A549 (cell line): ENCODE measurements around the gene BCAS4.

Source experiments
- CHD2 ChIP-seq: fragments of 150-350 bp; IDR thresholded peaks from 2 replicates; pipeline ENCODE4 v1.6.1; 2014; ENCODE audit warnings: low read length; ENCODE audit not compliant: partially characterized antibody
- JUN ChIP-seq, 2 experiments: fragments of >200 bp; sonication (Bioruptor Twin); formaldehyde crosslinking; IDR thresholded peaks; 2 replicates in 1 of 2; 3 replicates in 1 of 2; pipeline ENCODE4 v1.6.1; 2016 to 2017
- PHF8 ChIP-seq: fragments of 200-600 bp; sonication (generic); IDR thresholded peaks from 2 replicates; pipeline ENCODE4 v1.6.1; 2016; ENCODE audit warnings: low read depth, mild to moderate bottlenecking, antibody characterized with exemption, moderate library complexity, borderline replicate concordance
- POLR2A ChIP-seq: IDR thresholded peaks from 2 replicates; pipeline ENCODE4 v1.6.1; 2012; ENCODE audit warnings: mild to moderate bottlenecking, low read length
- RAD21 ChIP-seq, 2 experiments: fragments of >200 bp in 1 of 2; sonication (Bioruptor Twin) in 1 of 2; formaldehyde crosslinking in 1 of 2; IDR thresholded peaks in 1 of 2; conservative IDR thresholded peaks in 1 of 2; 2 replicates in 1 of 2; 3 replicates in 1 of 2; pipeline ENCODE4 v1.6.1; 2012 to 2018; ENCODE audit warnings: inconsistent platforms in 1 of 2
- SMC3 ChIP-seq: fragments of >200 bp; sonication (Bioruptor Twin); formaldehyde crosslinking; IDR thresholded peaks from 3 replicates; pipeline ENCODE4 v1.6.1; 2018; ENCODE audit warnings: inconsistent platforms
- TF ChIP-seq, protein P1 (sequence below): fragments of >200 bp; sonication (Bioruptor Twin); formaldehyde crosslinking; IDR thresholded peaks from 3 replicates; pipeline ENCODE4 v1.5.1; 2016
- TF ChIP-seq, protein P2 (sequence below): fragments of 200-600 bp; sonication (generic); IDR thresholded peaks from 2 replicates; pipeline ENCODE4 v1.6.1; 2016; ENCODE audit warnings: antibody characterized with exemption, mild to moderate bottlenecking, moderate library complexity

DNA sequence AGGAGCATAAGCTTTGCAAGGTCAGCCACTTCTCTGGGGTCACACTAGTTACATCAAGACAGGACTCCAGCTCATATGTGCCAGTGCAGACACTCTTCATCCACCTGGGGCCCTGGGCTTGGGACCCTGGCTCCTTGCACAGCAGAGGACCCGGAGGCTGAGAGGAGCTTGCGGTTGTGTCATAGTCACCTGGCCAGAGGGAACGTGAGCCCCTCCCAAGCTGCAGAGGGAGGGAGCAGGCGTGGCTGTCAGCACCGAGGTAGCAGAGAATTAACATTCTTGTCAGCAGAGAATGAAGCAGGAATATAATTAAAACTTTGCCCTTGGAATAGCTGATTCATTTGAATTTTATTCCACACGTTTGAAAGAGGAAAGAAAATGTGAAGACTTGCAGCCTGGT lies 36.8 kb downstream of the BCAS4 start:
- TF ChIP-seq CHD2 (no peak), SMC3 (no peak), PHF8 (no peak), POLR2A (no peak), RAD21 (conservative IDR thresholded peaks at IDR 0.05 in 1 of 2, IDR thresholded peaks at IDR 0.05 in 1 of 2) (no peak), JUN (IDR thresholded peaks at IDR 0.05) (no peak)
- TF ChIP-seq, protein P1, sequence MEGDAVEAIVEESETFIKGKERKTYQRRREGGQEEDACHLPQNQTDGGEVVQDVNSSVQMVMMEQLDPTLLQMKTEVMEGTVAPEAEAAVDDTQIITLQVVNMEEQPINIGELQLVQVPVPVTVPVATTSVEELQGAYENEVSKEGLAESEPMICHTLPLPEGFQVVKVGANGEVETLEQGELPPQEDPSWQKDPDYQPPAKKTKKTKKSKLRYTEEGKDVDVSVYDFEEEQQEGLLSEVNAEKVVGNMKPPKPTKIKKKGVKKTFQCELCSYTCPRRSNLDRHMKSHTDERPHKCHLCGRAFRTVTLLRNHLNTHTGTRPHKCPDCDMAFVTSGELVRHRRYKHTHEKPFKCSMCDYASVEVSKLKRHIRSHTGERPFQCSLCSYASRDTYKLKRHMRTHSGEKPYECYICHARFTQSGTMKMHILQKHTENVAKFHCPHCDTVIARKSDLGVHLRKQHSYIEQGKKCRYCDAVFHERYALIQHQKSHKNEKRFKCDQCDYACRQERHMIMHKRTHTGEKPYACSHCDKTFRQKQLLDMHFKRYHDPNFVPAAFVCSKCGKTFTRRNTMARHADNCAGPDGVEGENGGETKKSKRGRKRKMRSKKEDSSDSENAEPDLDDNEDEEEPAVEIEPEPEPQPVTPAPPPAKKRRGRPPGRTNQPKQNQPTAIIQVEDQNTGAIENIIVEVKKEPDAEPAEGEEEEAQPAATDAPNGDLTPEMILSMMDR: no peak
- TF ChIP-seq, protein P2, sequence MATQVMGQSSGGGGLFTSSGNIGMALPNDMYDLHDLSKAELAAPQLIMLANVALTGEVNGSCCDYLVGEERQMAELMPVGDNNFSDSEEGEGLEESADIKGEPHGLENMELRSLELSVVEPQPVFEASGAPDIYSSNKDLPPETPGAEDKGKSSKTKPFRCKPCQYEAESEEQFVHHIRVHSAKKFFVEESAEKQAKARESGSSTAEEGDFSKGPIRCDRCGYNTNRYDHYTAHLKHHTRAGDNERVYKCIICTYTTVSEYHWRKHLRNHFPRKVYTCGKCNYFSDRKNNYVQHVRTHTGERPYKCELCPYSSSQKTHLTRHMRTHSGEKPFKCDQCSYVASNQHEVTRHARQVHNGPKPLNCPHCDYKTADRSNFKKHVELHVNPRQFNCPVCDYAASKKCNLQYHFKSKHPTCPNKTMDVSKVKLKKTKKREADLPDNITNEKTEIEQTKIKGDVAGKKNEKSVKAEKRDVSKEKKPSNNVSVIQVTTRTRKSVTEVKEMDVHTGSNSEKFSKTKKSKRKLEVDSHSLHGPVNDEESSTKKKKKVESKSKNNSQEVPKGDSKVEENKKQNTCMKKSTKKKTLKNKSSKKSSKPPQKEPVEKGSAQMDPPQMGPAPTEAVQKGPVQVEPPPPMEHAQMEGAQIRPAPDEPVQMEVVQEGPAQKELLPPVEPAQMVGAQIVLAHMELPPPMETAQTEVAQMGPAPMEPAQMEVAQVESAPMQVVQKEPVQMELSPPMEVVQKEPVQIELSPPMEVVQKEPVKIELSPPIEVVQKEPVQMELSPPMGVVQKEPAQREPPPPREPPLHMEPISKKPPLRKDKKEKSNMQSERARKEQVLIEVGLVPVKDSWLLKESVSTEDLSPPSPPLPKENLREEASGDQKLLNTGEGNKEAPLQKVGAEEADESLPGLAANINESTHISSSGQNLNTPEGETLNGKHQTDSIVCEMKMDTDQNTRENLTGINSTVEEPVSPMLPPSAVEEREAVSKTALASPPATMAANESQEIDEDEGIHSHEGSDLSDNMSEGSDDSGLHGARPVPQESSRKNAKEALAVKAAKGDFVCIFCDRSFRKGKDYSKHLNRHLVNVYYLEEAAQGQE: no peak
